ENCODE data around the gene PDZRN3.
A peak's percentile ranks its signal among the peaks of the same experiment; 100 is the strongest.

The PDZRN3 gene

GRCh38 chr3:73624821-73625665 is at the start of gene PDZRN3:
Gene PDZRN3, minus strand, starts transcription at chr3:73624941.
- DNase-seq (ENCODE audit: low read depth, low spot score): no peak
- peak within 1 kb of the TSS; percentile 80 for H3K4me3 ChIP-seq (ENCODE audit: low read depth, low read length)
- POLR2A ChIA-PET: interaction anchor here (0.6 to 3.4 kb wide), 12 partner anchors 9 to 161 kb away, joined by 3 to 16 read pairs (median 4); no protein-coding TSS in a partner anchor
- TF ChIP-seq CTCF (IDR thresholded peaks at IDR 0.05; ENCODE audit: insufficient read depth, low read length, missing control alignments): no peak
- CTCF ChIA-PET: interaction anchor here (0.8 to 5.6 kb wide), 17 partner anchors 11 to 223 kb away, joined by 3 to 32 read pairs (median 4); no protein-coding TSS in a partner anchor

- POLR2A ChIA-PET: interaction anchor here (0.7 kb wide), 1 partner anchor 226 kb away, joined by 3 read pairs; no protein-coding TSS in a partner anchor
- CTCF ChIA-PET: no interaction called here
- no peak overlapping the region for H3K4me3 ChIP-seq (ENCODE audit: low read depth, low read length)
- no peak for TF ChIP-seq CTCF (IDR thresholded peaks at IDR 0.05; ENCODE audit: insufficient read depth, low read length, missing control alignments)
- DNase-seq (ENCODE audit: low read depth, low spot score): no peak
These were observed 49.5 kb upstream of the PDZRN3 start for GRCh38 chr3:73674280-73674679.

GRCh38 chr3:73669260-73669659 is 44.5 kb upstream of the PDZRN3 start:
- no peak overlapping the region for H3K4me3 ChIP-seq (ENCODE audit: low read depth, low read length)
- DNase-seq (ENCODE audit: low read depth, low spot score): no peak
- TF ChIP-seq CTCF (IDR thresholded peaks at IDR 0.05; ENCODE audit: insufficient read depth, low read length, missing control alignments): no peak
- POLR2A ChIA-PET: no interaction called here
- CTCF ChIA-PET: no interaction called here

GRCh38 chr3:73668391-73668790 is 43.6 kb upstream of the PDZRN3 start:
- TF ChIP-seq CTCF (IDR thresholded peaks at IDR 0.05; ENCODE audit: insufficient read depth, low read length, missing control alignments): no peak
- CTCF ChIA-PET: no interaction called here
- POLR2A ChIA-PET: no interaction called here
- H3K4me3 ChIP-seq (ENCODE audit: low read depth, low read length): no peak overlapping the region
- DNase-seq (ENCODE audit: low read depth, low spot score): no peak

- DNase-seq (ENCODE audit: low read depth, low spot score): no peak
- ChIA-PET CTCF (no interaction called here), POLR2A (no interaction called here)
- H3K4me3 ChIP-seq (ENCODE audit: low read depth, low read length): no peak overlapping the region
- no peak for TF ChIP-seq CTCF (IDR thresholded peaks at IDR 0.05; ENCODE audit: insufficient read depth, low read length, missing control alignments)
These were observed 43.1 kb upstream of the PDZRN3 start for GRCh38 chr3:73667889-73668288.

- H3K4me3 ChIP-seq (ENCODE audit: low read depth, low read length): no peak overlapping the region
- ChIA-PET CTCF (no interaction called here), POLR2A (interaction anchor here (1.0 kb wide), 1 partner anchor 65 kb away, joined by 3 read pairs; no protein-coding TSS in a partner anchor)
- DNase-seq (ENCODE audit: low read depth, low spot score): no peak
- no peak for TF ChIP-seq CTCF (IDR thresholded peaks at IDR 0.05; ENCODE audit: insufficient read depth, low read length, missing control alignments)
These were observed 40.5 kb upstream of the PDZRN3 start for GRCh38 chr3:73665286-73665685.

All from AG04449 (cell line).